PFSK-1 (cell line): ENCODE measurements around the gene ZNF672.
A peak's percentile ranks its signal among the peaks of the same experiment; 100 is the strongest.

Experiments
- POLR2AphosphoS5 ChIP-seq: IDR thresholded peaks from 2 replicates; pipeline ENCODE4 v1.6.1; 2012; ENCODE audit warnings: low read depth, mild to moderate bottlenecking, control low read depth, low read length, moderate library complexity
- SIN3A ChIP-seq: IDR thresholded peaks from 2 replicates; pipeline ENCODE4 v1.6.1; 2012; ENCODE audit warnings: mild to moderate bottlenecking, low read length, moderate library complexity, borderline replicate concordance; ENCODE audit not compliant: insufficient read depth
- TF ChIP-seq, protein P1 (sequence below), 2 experiments: IDR thresholded peaks; 2 replicates each; pipeline versions ENCODE4 v1.6.1 to v1.8.0; 2011 to 2012; ENCODE audit warnings: low read depth in 2 of 2, low read length in 2 of 2, control low read depth in 1 of 2, inconsistent platforms in 1 of 2, mild to moderate bottlenecking in 1 of 2, moderate library complexity in 1 of 2; ENCODE audit not compliant: insufficient read depth in 1 of 2

- no peak for TF ChIP-seq SIN3A
- TF ChIP-seq POLR2AphosphoS5, result peak; percentile 97
- TF ChIP-seq, protein P1, sequence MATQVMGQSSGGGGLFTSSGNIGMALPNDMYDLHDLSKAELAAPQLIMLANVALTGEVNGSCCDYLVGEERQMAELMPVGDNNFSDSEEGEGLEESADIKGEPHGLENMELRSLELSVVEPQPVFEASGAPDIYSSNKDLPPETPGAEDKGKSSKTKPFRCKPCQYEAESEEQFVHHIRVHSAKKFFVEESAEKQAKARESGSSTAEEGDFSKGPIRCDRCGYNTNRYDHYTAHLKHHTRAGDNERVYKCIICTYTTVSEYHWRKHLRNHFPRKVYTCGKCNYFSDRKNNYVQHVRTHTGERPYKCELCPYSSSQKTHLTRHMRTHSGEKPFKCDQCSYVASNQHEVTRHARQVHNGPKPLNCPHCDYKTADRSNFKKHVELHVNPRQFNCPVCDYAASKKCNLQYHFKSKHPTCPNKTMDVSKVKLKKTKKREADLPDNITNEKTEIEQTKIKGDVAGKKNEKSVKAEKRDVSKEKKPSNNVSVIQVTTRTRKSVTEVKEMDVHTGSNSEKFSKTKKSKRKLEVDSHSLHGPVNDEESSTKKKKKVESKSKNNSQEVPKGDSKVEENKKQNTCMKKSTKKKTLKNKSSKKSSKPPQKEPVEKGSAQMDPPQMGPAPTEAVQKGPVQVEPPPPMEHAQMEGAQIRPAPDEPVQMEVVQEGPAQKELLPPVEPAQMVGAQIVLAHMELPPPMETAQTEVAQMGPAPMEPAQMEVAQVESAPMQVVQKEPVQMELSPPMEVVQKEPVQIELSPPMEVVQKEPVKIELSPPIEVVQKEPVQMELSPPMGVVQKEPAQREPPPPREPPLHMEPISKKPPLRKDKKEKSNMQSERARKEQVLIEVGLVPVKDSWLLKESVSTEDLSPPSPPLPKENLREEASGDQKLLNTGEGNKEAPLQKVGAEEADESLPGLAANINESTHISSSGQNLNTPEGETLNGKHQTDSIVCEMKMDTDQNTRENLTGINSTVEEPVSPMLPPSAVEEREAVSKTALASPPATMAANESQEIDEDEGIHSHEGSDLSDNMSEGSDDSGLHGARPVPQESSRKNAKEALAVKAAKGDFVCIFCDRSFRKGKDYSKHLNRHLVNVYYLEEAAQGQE (IDR thresholded peaks at IDR 0.05; ENCODE audit: insufficient read depth in 1 of 2, low read depth in 2 of 2, low read length in 2 of 2), result no peak
Observed at GRCh38 chr1:248858891-248859889, 21.2 kb downstream of the ZNF672 start, which contains the start of gene ZNF692.
